Stimulated activated naive B cell treated with anti-CD40 and anti-IgM and Interleukin-4, amounts not matched to agents 10 μg/mL and 1 μg/mL and 100 μg/mL, for 72 hours (primary cell): ENCODE data around the gene ZNF385C.
"Not testable (repeated sequence)": the region's sequence is repeated elsewhere in the genome, so short reads cannot be mapped to it uniquely, and the experiment has no call there.

Source experiments
- ATAC-seq, 2 donors: fragments of 150-1000 bp; cut with Tn5 transposase; replicated peaks; 2 replicates each; pipeline ENCODE4 v1.10.0; 2021; ENCODE audit warnings: moderate library complexity in 1 of 2
- DNase-seq: peaks from one replicate; pipeline ENCODE4 v3.0.0; 2021
- H3K27ac Mint-ChIP-seq: one replicate; pipeline ENCODE4 v1.8.0; 2022; ENCODE audit warnings: mild to moderate bottlenecking, mixed read lengths
- H3K27me3 Mint-ChIP-seq, 2 donors: one replicate each; pipeline ENCODE4 v1.8.0; 2022; ENCODE audit warnings: mixed read lengths in 2 of 2
- H3K36me3 Mint-ChIP-seq, 2 donors: one replicate each; pipeline ENCODE4 v1.8.0; 2022; ENCODE audit warnings: mixed read lengths in 2 of 2, mild to moderate bottlenecking in 1 of 2
- H3K4me1 Mint-ChIP-seq, 2 donors: one replicate each; pipeline ENCODE4 v1.8.0; 2022; ENCODE audit warnings: mixed read lengths in 2 of 2, mild to moderate bottlenecking in 1 of 2
- H3K4me3 Mint-ChIP-seq, 2 donors: one replicate each; pipeline ENCODE4 v1.8.0; 2022; ENCODE audit warnings: mild to moderate bottlenecking in 2 of 2, mixed read lengths in 2 of 2, moderate library complexity in 1 of 2
- H3K9me3 Mint-ChIP-seq, 2 donors: one replicate each; pipeline ENCODE4 v1.8.0; 2022; ENCODE audit warnings: mixed read lengths in 2 of 2, mild to moderate bottlenecking in 1 of 2

The ZNF385C gene

GRCh38 chr17:42010266-42010680, 88.0 kb downstream of the ZNF385C start:
- H3K27me3 Mint-ChIP-seq, ATAC-seq, H3K9me3 Mint-ChIP-seq, DNase-seq, H3K27ac Mint-ChIP-seq, H3K4me3 Mint-ChIP-seq: not testable (repeated sequence)
- Mint-ChIP-seq H3K36me3 (peaks cover 21 to 27% of the 10 kb centered on the region in 2 donors), H3K4me1 (peaks cover 23 to 65% of the 10 kb centered on the region in 2 donors)

- no peaks in the 10 kb centered on the region for H3K27me3 Mint-ChIP-seq
- DNase-seq (no peak), ATAC-seq (no peak)
- H3K27ac Mint-ChIP-seq = no peak overlapping the region
- H3K4me1 Mint-ChIP-seq = peaks cover 22 to 59% of the 10 kb centered on the region in 2 donors
- H3K4me3 Mint-ChIP-seq = no peak overlapping the region
- no peaks in the 10 kb centered on the region for H3K9me3 Mint-ChIP-seq
- H3K36me3 Mint-ChIP-seq = peaks cover 21 to 24% of the 10 kb centered on the region in 2 donors
These were observed 89.1 kb downstream of the ZNF385C start for GRCh38 chr17:42009170-42009569.

GRCh38 chr17:42005166-42005565, 93.1 kb downstream of the ZNF385C start:
- Mint-ChIP-seq H3K27ac (peak overlapping the region; percentile 57), H3K36me3 (peaks cover 17 to 25% of the 10 kb centered on the region in 2 donors), H3K27me3 (no peaks in the 10 kb centered on the region), H3K4me3 (no peak overlapping the region), H3K9me3 (no peaks in the 10 kb centered on the region), H3K4me1 (peaks cover 12 to 37% of the 10 kb centered on the region in 2 donors)
- no peak for DNase-seq
- no peak for ATAC-seq

- DNase-seq (no peak), ATAC-seq (no peak)
- H3K4me3 Mint-ChIP-seq = no peak overlapping the region
- H3K36me3 Mint-ChIP-seq = peaks cover 17 to 26% of the 10 kb centered on the region in 2 donors
- peaks cover 10 to 23% of the 10 kb centered on the region in 2 donors for H3K4me1 Mint-ChIP-seq
- H3K27ac Mint-ChIP-seq = no peak overlapping the region
- no peaks in the 10 kb centered on the region for H3K27me3 Mint-ChIP-seq
- H3K9me3 Mint-ChIP-seq = no peaks in the 10 kb centered on the region
These were observed 95.4 kb downstream of the ZNF385C start for GRCh38 chr17:42002792-42003301.

- H3K27ac Mint-ChIP-seq = no peak overlapping the region
- H3K4me3 Mint-ChIP-seq = no peak overlapping the region
- peaks cover 17 to 26% of the 10 kb centered on the region in 2 donors for H3K36me3 Mint-ChIP-seq
- H3K27me3 Mint-ChIP-seq = no peaks in the 10 kb centered on the region
- no peak for ATAC-seq
- peaks cover 10 to 23% of the 10 kb centered on the region in 2 donors for H3K4me1 Mint-ChIP-seq
- no peaks in the 10 kb centered on the region for H3K9me3 Mint-ChIP-seq
- no peak for DNase-seq
These were observed 96.0 kb downstream of the ZNF385C start for GRCh38 chr17:42002175-42002791.

- DNase-seq = no peak
- H3K4me1 Mint-ChIP-seq = peaks cover 14 to 24% of the 10 kb centered on the region in 2 donors
- no peaks in the 10 kb centered on the region for H3K27me3 Mint-ChIP-seq
- H3K9me3 Mint-ChIP-seq = no peaks in the 10 kb centered on the region
- no peak overlapping the region for H3K4me3 Mint-ChIP-seq
- ATAC-seq = no peak
- H3K27ac Mint-ChIP-seq = no peak overlapping the region
- peaks cover 19 to 27% of the 10 kb centered on the region in 2 donors for H3K36me3 Mint-ChIP-seq
These were observed 96.5 kb downstream of the ZNF385C start for GRCh38 chr17:42001729-42002128.

GRCh38 chr17:42000413-42001133, 97.7 kb downstream of the ZNF385C start:
- ATAC-seq (no peak), DNase-seq (no peak)
- Mint-ChIP-seq H3K36me3 (peaks cover 28 to 38% of the 10 kb centered on the region in 2 donors), H3K4me3 (no peak overlapping the region), H3K4me1 (peaks cover 23 to 34% of the 10 kb centered on the region in 2 donors), H3K27ac (no peak overlapping the region), H3K9me3 (no peaks in the 10 kb centered on the region), H3K27me3 (no peaks in the 10 kb centered on the region)

GRCh38 chr17:41998497-41998896, 99.8 kb downstream of the ZNF385C start:
- Mint-ChIP-seq H3K27me3 (no peaks in the 10 kb centered on the region), H3K27ac (no peak overlapping the region), H3K4me3 (no peak overlapping the region), H3K9me3 (no peaks in the 10 kb centered on the region), H3K36me3 (peaks cover 34 to 42% of the 10 kb centered on the region in 2 donors), H3K4me1 (peaks cover 20 to 29% of the 10 kb centered on the region in 2 donors)
- no peak for DNase-seq
- ATAC-seq = no peak

GRCh38 chr17:41996855-41997164, 101.5 kb downstream of the ZNF385C start:
- H3K27ac Mint-ChIP-seq = peak overlapping the region; percentile 93
- peak; percentile 29 to 49 for ATAC-seq

GRCh38 chr17:41992576-41992975, 105.7 kb downstream of the ZNF385C start:
- Mint-ChIP-seq H3K4me3 (no peak overlapping the region), H3K27ac (peak overlapping the region; percentile 37), H3K36me3 (peaks cover 43 to 51% of the 10 kb centered on the region in 2 donors), H3K27me3 (no peaks in the 10 kb centered on the region), H3K4me1 (peaks cover 22 to 30% of the 10 kb centered on the region in 2 donors), H3K9me3 (no peaks in the 10 kb centered on the region)
- ATAC-seq (no peak), DNase-seq (no peak)

More at GRCh38 chr17:41996855-41997164, 101.5 kb downstream of the ZNF385C start:
- Mint-ChIP-seq H3K27me3 (no peaks in the 10 kb centered on the region), H3K36me3 (peaks cover 34 to 41% of the 10 kb centered on the region in 2 donors), H3K9me3 (no peaks in the 10 kb centered on the region), H3K4me1 (peaks cover 12 to 18% of the 10 kb centered on the region in 2 donors), H3K4me3 (peak overlapping the region in 1 of 2 donors; percentile 66)
- no peak for DNase-seq

- Mint-ChIP-seq H3K27me3 (no peaks in the 10 kb centered on the region), H3K9me3 (no peaks in the 10 kb centered on the region), H3K27ac (no peak overlapping the region), H3K36me3 (peaks cover 37 to 50% of the 10 kb centered on the region in 2 donors), H3K4me1 (peaks cover 12 to 18% of the 10 kb centered on the region in 2 donors), H3K4me3 (no peak overlapping the region)
- DNase-seq (no peak), ATAC-seq (no peak)
These were observed 108.4 kb downstream of the ZNF385C start for GRCh38 chr17:41989702-41990419.

- H3K36me3 Mint-ChIP-seq = peaks cover 39 to 54% of the 10 kb centered on the region in 2 donors
- H3K9me3 Mint-ChIP-seq = no peaks in the 10 kb centered on the region
- H3K4me1 Mint-ChIP-seq = peaks cover 15 to 18% of the 10 kb centered on the region in 2 donors
- no peak overlapping the region for H3K4me3 Mint-ChIP-seq
- H3K27me3 Mint-ChIP-seq = no peaks in the 10 kb centered on the region
- H3K27ac Mint-ChIP-seq = peak overlapping the region; percentile 63
- DNase-seq = no peak
- no peak for ATAC-seq
These were observed 109.9 kb downstream of the ZNF385C start for GRCh38 chr17:41988418-41988817.

GRCh38 chr17:41987642-41988041, 110.6 kb downstream of the ZNF385C start:
- H3K36me3 Mint-ChIP-seq = peaks cover 44 to 54% of the 10 kb centered on the region in 2 donors
- ATAC-seq = peak; percentile 31 to 53
- no peaks in the 10 kb centered on the region for H3K9me3 Mint-ChIP-seq
- no peaks in the 10 kb centered on the region for H3K27me3 Mint-ChIP-seq
- DNase-seq = no peak
- peaks cover 15 to 18% of the 10 kb centered on the region in 2 donors for H3K4me1 Mint-ChIP-seq
- peak overlapping the region; percentile 87 for H3K27ac Mint-ChIP-seq
- no peak overlapping the region for H3K4me3 Mint-ChIP-seq

GRCh38 chr17:41986634-41987033, 111.6 kb downstream of the ZNF385C start:
- Mint-ChIP-seq H3K36me3 (peaks cover 51 to 58% of the 10 kb centered on the region in 2 donors), H3K27me3 (no peaks in the 10 kb centered on the region), H3K27ac (peak overlapping the region; percentile 62), H3K4me3 (no peak overlapping the region), H3K4me1 (peaks cover 16 to 18% of the 10 kb centered on the region in 2 donors), H3K9me3 (no peaks in the 10 kb centered on the region)
- no peak for DNase-seq
- ATAC-seq = no peak
